Kidney glomerular epithelial cell (primary cell): Measurements from ENCODE around the gene GGACT.
"Not testable (repeated sequence)": the region's sequence is repeated elsewhere in the genome, so short reads cannot be mapped to it uniquely, and the experiment has no call there.

Source experiments
- DNase-seq: peaks from one replicate; lab custom pipeline; 2025; lab: John Stamatoyannopoulos, UW

Gene GGACT

GRCh38 chr13:100600915-100601314 is 12.3 kb upstream of the GGACT start:
- DNase-seq: no peak

GRCh38 chr13:100600461-100600860 is 11.9 kb upstream of the GGACT start:
- DNase-seq: no peak

- no peak for DNase-seq
Observed at GRCh38 chr13:100597253-100597652, 8.7 kb upstream of the GGACT start.

- DNase-seq: no peak
Observed at GRCh38 chr13:100596516-100596915, 7.9 kb upstream of the GGACT start.

GRCh38 chr13:100594731-100595130 is 6.1 kb upstream of the GGACT start:
- DNase-seq: no peak

GRCh38 chr13:100594255-100594654 is 5.7 kb upstream of the GGACT start:
- no peak for DNase-seq

GRCh38 chr13:100589178-100589725 is 663 bp upstream of the GGACT start:
- no peak for DNase-seq

GRCh38 chr13:100584896-100585295 is 3.7 kb downstream of the GGACT start:
- no peak for DNase-seq

- no peak for DNase-seq
Observed at GRCh38 chr13:100581504-100581903, 7.1 kb downstream of the GGACT start.

- no peak for DNase-seq
Observed at GRCh38 chr13:100581030-100581429, 7.6 kb downstream of the GGACT start.

- no peak for DNase-seq
Observed at GRCh38 chr13:100580045-100580444, 8.5 kb downstream of the GGACT start.

GRCh38 chr13:100577239-100577638 is 11.3 kb downstream of the GGACT start:
- not testable (repeated sequence) for DNase-seq

- peak; percentile 51 for DNase-seq
Observed at GRCh38 chr13:100573121-100573520, 15.5 kb downstream of the GGACT start.

GRCh38 chr13:100566543-100566942 is 22.0 kb downstream of the GGACT start:
- no peak for DNase-seq

- DNase-seq: no peak
Observed at GRCh38 chr13:100565286-100565685, 23.3 kb downstream of the GGACT start.

GRCh38 chr13:100564444-100565223 is 24.0 kb downstream of the GGACT start:
- no peak for DNase-seq

- DNase-seq: no peak
Observed at GRCh38 chr13:100563779-100564178, 24.8 kb downstream of the GGACT start.

- DNase-seq: no peak
Observed at GRCh38 chr13:100561599-100562204, 26.9 kb downstream of the GGACT start.

- no peak for DNase-seq
Observed at GRCh38 chr13:100561158-100561499, 27.5 kb downstream of the GGACT start.

GRCh38 chr13:100560498-100561157 is 28.0 kb downstream of the GGACT start:
- no peak for DNase-seq

- no peak for DNase-seq
Observed at GRCh38 chr13:100559886-100560285, 28.7 kb downstream of the GGACT start.

GRCh38 chr13:100552755-100553154 is 35.8 kb downstream of the GGACT start:
- no peak for DNase-seq

- DNase-seq: no peak
Observed at GRCh38 chr13:100549316-100549715, 39.3 kb downstream of the GGACT start.
